ENCODE results near the gene TMEM247. TPM values are rescaled to one million over a fixed set of nuclear protein-coding genes. Genes with fewer than 3 reads are reported as not detected.

Gene TMEM247
- polyA plus RNA-seq, 1 of the 3 experiments (the other 2 are of a cell fraction) = not detected

DNA sequence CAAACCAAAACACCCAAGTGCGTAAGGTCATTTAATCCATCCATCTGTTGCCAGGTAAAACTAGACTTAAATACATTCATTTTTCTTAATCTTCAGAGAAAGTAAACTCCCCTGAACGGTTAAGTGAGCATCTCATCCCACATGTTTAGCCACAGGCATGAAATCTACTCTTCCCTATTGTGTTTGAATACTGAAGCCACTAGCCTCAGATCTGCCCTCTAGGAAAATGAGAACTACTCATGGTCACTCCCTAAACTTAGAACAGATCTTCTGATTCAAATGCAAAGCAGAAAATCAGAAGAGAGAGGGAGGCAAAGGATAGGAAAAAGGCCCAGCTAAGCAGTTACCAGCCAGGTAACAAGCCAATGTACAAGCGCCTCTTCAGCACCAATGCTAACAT lies 7.1 kb downstream of the TMEM247 start:
- H3F3A ChIP-seq (replicated peaks; ENCODE audit: insufficient read depth) = peaks cover 13% of the 10 kb centered on the region
- H3K79me2 ChIP-seq (ENCODE audit: insufficient read depth) = no peaks in the 10 kb centered on the region
- no peaks in the 10 kb centered on the region for H3K36me3 ChIP-seq (replicated peaks in 1 of 2; ENCODE audit: control insufficient read depth in 1 of 2, insufficient read depth in 2 of 2, low read length in 1 of 2)
- no peaks in the 10 kb centered on the region for H3K9me3 ChIP-seq
- DNase-seq = no peak
- H3K4me1 ChIP-seq (ENCODE audit: control insufficient read depth in 1 of 2, insufficient read depth in 2 of 2, low read depth in 1 of 2, low read length in 1 of 2) = peaks cover 17 to 23% of the 10 kb centered on the region in 2 experiments; a peak in 3 of 4 replicates
- no peak overlapping the region for H3K4me2 ChIP-seq
- no peak overlapping the region for H2AFZ ChIP-seq (ENCODE audit: low read depth)
- no peak for TF ChIP-seq NRF1 (IDR thresholded peaks at IDR 0.05; ENCODE audit: low read depth, low read length)
- TF ChIP-seq SMC3 (IDR thresholded peaks at IDR 0.05; ENCODE audit: low read depth, low read length) = no peak
- TF ChIP-seq, protein P1, sequence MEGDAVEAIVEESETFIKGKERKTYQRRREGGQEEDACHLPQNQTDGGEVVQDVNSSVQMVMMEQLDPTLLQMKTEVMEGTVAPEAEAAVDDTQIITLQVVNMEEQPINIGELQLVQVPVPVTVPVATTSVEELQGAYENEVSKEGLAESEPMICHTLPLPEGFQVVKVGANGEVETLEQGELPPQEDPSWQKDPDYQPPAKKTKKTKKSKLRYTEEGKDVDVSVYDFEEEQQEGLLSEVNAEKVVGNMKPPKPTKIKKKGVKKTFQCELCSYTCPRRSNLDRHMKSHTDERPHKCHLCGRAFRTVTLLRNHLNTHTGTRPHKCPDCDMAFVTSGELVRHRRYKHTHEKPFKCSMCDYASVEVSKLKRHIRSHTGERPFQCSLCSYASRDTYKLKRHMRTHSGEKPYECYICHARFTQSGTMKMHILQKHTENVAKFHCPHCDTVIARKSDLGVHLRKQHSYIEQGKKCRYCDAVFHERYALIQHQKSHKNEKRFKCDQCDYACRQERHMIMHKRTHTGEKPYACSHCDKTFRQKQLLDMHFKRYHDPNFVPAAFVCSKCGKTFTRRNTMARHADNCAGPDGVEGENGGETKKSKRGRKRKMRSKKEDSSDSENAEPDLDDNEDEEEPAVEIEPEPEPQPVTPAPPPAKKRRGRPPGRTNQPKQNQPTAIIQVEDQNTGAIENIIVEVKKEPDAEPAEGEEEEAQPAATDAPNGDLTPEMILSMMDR (IDR thresholded peaks at IDR 0.05) = no peak
- no peak for TF ChIP-seq FOXJ3 (CRISPR knock-in tag; IDR thresholded peaks at IDR 0.05)
- no peak for TF ChIP-seq GATA2 (CRISPR knock-in tag; IDR thresholded peaks at IDR 0.05)
- no peaks in the 10 kb centered on the region for H3K27me3 ChIP-seq (ENCODE audit: insufficient read depth)
- ChIA-PET POLR2A (no interaction called here), CTCF (no interaction called here)
- no peak overlapping the region for H3K9ac ChIP-seq
- no peaks in the 10 kb centered on the region for H3K9me2 ChIP-seq
- no peak overlapping the region for H3K27ac ChIP-seq (ENCODE audit: low read depth in 2 of 2, low read length in 1 of 2)
- H4K20me1 ChIP-seq (ENCODE audit: insufficient read depth) = no peaks in the 10 kb centered on the region
- 83% methylated on average over 3 of the region's 3 CpGs for WGBS (ENCODE audit: low lambda C conversion rate)
- H3K4me3 ChIP-seq (ENCODE audit: low read depth in 2 of 2, low read length in 1 of 2) = no peak overlapping the region

DNA sequence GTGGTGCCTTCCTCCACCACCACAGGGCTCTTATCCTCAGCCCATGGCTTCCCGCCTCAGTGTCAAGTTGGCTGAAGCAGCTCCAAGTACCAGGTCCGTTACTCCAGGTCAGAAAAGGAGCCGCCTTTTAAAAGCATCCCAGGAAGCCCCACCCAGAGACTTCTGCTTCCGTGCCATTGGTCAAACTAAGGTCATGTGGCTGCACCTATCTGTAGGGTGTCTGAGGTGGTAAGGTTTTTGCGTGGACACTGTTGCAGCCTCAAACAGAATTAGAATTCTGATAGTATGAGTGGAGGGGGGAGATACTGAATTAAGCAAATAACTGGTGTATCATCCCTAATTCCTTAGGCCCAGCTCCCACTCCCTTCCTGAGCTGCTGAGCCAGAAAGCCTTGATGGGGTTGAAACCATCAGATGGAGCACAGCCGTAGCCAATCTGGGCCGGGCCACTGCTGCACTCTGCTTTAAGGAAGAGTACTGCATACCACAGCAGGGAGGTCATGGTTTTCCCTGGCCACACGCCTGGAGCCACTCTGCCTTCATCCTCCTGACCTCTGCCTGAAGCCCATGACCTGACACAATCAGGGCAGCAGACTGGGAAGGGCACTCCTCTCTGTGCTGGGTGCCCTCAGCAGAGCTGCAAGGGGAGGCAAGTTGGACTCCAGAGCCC lies 8.4 kb downstream of the TMEM247 start:
- Histone ChIP-seq H3K27ac (ENCODE audit: low read depth in 2 of 2, low read length in 1 of 2) (peak overlapping the region in 1 of 2 experiments; percentile 53; a peak in 2 of 4 replicates), H3K9me3 (no peaks in the 10 kb centered on the region), H3K27me3 (ENCODE audit: insufficient read depth) (no peaks in the 10 kb centered on the region), H3K4me2 (peak overlapping the region; percentile 33), H3K9me2 (no peaks in the 10 kb centered on the region), H4K20me1 (ENCODE audit: insufficient read depth) (no peaks in the 10 kb centered on the region), H3F3A (replicated peaks; ENCODE audit: insufficient read depth) (peaks cover 5% of the 10 kb centered on the region), H3K79me2 (ENCODE audit: insufficient read depth) (no peaks in the 10 kb centered on the region), H3K4me3 (ENCODE audit: low read depth in 2 of 2, low read length in 1 of 2) (no peak overlapping the region), H3K36me3 (replicated peaks in 1 of 2; ENCODE audit: control insufficient read depth in 1 of 2, insufficient read depth in 2 of 2, low read length in 1 of 2) (no peaks in the 10 kb centered on the region), H3K9ac (no peak overlapping the region), H2AFZ (ENCODE audit: low read depth) (peak overlapping the region; percentile 50; the same call in 1 of the 2 replicates), H3K4me1 (ENCODE audit: control insufficient read depth in 1 of 2, insufficient read depth in 2 of 2, low read depth in 1 of 2, low read length in 1 of 2) (peaks cover 17 to 23% of the 10 kb centered on the region in 2 experiments; a peak in 3 of 4 replicates)
- CTCF ChIA-PET = interaction anchor here (0.8 kb wide), 1 partner anchor 505 kb away, joined by 3 read pairs; no protein-coding TSS in a partner anchor
- no peak for DNase-seq
- 69% methylated on average over 8 of the region's 8 CpGs for WGBS (ENCODE audit: low lambda C conversion rate)
- POLR2A ChIA-PET = no interaction called here
- no peak for TF ChIP-seq SIN3A (IDR thresholded peaks at IDR 0.05; ENCODE audit: borderline replicate concordance, low read depth, low read length)
- TF ChIP-seq, protein P2, sequence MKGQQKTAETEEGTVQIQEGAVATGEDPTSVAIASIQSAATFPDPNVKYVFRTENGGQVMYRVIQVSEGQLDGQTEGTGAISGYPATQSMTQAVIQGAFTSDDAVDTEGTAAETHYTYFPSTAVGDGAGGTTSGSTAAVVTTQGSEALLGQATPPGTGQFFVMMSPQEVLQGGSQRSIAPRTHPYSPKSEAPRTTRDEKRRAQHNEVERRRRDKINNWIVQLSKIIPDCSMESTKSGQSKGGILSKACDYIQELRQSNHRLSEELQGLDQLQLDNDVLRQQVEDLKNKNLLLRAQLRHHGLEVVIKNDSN (IDR thresholded peaks at IDR 0.05; ENCODE audit: borderline replicate concordance, low read depth) = peak; percentile 65; the same call in 1 of the 2 replicates
- TF ChIP-seq TCF12 (IDR thresholded peaks at IDR 0.05) = peak; percentile 72; the same call in 1 of the 2 replicates
- 0 out of 2 replicates have a peak, but pooled peaks have one; percentile 37 for TF ChIP-seq JUND (IDR thresholded peaks at IDR 0.05)
- no peak for TF ChIP-seq GABPA (IDR thresholded peaks at IDR 0.05; ENCODE audit: low read depth)
- no peak for TF ChIP-seq CHD2 (IDR thresholded peaks at IDR 0.05; ENCODE audit: low read length, partially characterized antibody)
- TF ChIP-seq, protein P3, sequence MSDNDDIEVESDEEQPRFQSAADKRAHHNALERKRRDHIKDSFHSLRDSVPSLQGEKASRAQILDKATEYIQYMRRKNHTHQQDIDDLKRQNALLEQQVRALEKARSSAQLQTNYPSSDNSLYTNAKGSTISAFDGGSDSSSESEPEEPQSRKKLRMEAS (IDR thresholded peaks at IDR 0.05; ENCODE audit: low read depth) = no peak
- TF ChIP-seq SMC3 (IDR thresholded peaks at IDR 0.05; ENCODE audit: low read depth, low read length) = no peak
- TF ChIP-seq POLR2AphosphoS5 (IDR thresholded peaks at IDR 0.05; ENCODE audit: low read depth, low read length) = peak; percentile 32; the same call in 1 of the 2 replicates
- TF ChIP-seq, protein P4, sequence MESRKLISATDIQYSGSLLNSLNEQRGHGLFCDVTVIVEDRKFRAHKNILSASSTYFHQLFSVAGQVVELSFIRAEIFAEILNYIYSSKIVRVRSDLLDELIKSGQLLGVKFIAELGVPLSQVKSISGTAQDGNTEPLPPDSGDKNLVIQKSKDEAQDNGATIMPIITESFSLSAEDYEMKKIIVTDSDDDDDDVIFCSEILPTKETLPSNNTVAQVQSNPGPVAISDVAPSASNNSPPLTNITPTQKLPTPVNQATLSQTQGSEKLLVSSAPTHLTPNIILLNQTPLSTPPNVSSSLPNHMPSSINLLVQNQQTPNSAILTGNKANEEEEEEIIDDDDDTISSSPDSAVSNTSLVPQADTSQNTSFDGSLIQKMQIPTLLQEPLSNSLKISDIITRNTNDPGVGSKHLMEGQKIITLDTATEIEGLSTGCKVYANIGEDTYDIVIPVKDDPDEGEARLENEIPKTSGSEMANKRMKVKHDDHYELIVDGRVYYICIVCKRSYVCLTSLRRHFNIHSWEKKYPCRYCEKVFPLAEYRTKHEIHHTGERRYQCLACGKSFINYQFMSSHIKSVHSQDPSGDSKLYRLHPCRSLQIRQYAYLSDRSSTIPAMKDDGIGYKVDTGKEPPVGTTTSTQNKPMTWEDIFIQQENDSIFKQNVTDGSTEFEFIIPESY (IDR thresholded peaks at IDR 0.05; ENCODE audit: borderline replicate concordance, low read depth) = no peak
- TF ChIP-seq MXI1 (IDR thresholded peaks at IDR 0.05; ENCODE audit: low read depth, low read length) = no peak
- TF ChIP-seq RCOR1 (IDR thresholded peaks at IDR 0.05; ENCODE audit: low read length) = no peak
- TF ChIP-seq EP300 (IDR thresholded peaks at IDR 0.05; ENCODE audit: borderline replicate concordance in 1 of 2, low read depth in 1 of 2, low read length in 1 of 2) = no peak
- no peak for TF ChIP-seq TEAD4 (IDR thresholded peaks at IDR 0.05; ENCODE audit: borderline replicate concordance, insufficient read depth)
- TF ChIP-seq, protein P5, sequence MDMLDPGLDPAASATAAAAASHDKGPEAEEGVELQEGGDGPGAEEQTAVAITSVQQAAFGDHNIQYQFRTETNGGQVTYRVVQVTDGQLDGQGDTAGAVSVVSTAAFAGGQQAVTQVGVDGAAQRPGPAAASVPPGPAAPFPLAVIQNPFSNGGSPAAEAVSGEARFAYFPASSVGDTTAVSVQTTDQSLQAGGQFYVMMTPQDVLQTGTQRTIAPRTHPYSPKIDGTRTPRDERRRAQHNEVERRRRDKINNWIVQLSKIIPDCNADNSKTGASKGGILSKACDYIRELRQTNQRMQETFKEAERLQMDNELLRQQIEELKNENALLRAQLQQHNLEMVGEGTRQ (IDR thresholded peaks at IDR 0.05; ENCODE audit: borderline replicate concordance, low read depth, low read length) = no peak

All from SK-N-SH (cell line).